Measurements from ENCODE around the gene IL26. TPM values are rescaled to one million over a fixed set of nuclear protein-coding genes. Genes with fewer than 3 reads are reported as not detected.
A peak's percentile ranks its signal among the peaks of the same experiment; 100 is the strongest.

Gene IL26
- total and polyA plus RNA-seq, 7 donors, result 0.22 to 0.36 TPM; not detected in 5

- intact Hi-C loops (cut with DNase I), result no loop called here
- TF ChIP-seq POLR2A (IDR thresholded peaks at IDR 0.05) (no peak), CTCF (IDR thresholded peaks at IDR 0.05) (no peak), EP300 (IDR thresholded peaks at IDR 0.05) (no peak)
- Histone ChIP-seq H3K36me3 (no peaks in the 10 kb centered on the region), H3K4me3 (no peak overlapping the region), H3K9me3 (no peaks in the 10 kb centered on the region), H3K27ac (no peak overlapping the region), H3K4me1 (peaks cover 0 to 42% (median 28%) of the 10 kb centered on the region in 4 donors), H3K27me3 (no peaks in the 10 kb centered on the region)
- 90 to 92% methylated on average over 2 of the region's 2 CpGs for whole genome bisulfite sequencing, 2 donors
- DNase-seq, result no peak
Measured at GRCh38 chr12:68235576-68235975, 10.0 kb upstream of the IL26 start.

- H3K9me3 ChIP-seq, result no peaks in the 10 kb centered on the region
Measured at GRCh38 chr12:68234140-68234539, 8.5 kb upstream of the IL26 start.

GRCh38 chr12:68233498-68233897 is 7.9 kb upstream of the IL26 start:
- no peak for TF ChIP-seq EP300 (IDR thresholded peaks at IDR 0.05)
- no peak for TF ChIP-seq POLR2AphosphoS5 (IDR thresholded peaks at IDR 0.05)
- no peak for TF ChIP-seq POLR2A (IDR thresholded peaks at IDR 0.05)
- DNase-seq, result no peak
- intact Hi-C loops (cut with DNase I), result no loop called here
- Histone ChIP-seq H3K27me3 (no peaks in the 10 kb centered on the region), H3K27ac (no peak overlapping the region), H3K36me3 (no peaks in the 10 kb centered on the region), H3K4me3 (no peak overlapping the region), H3K9me3 (no peaks in the 10 kb centered on the region), H3K4me1 (peaks cover 0 to 30% (median 19%) of the 10 kb centered on the region in 4 donors)
- WGBS, 2 donors, result 82% methylated on average over 5 of the region's 5 CpGs

More at GRCh38 chr12:68234140-68234539, 8.5 kb upstream of the IL26 start:
- Histone ChIP-seq H3K27me3 (no peaks in the 10 kb centered on the region), H3K36me3 (no peaks in the 10 kb centered on the region), H3K4me3 (no peak overlapping the region), H3K4me1 (peaks cover 0 to 30% (median 19%) of the 10 kb centered on the region in 4 donors), H3K27ac (no peak overlapping the region)
- TF ChIP-seq POLR2AphosphoS5 (IDR thresholded peaks at IDR 0.05) (no peak), EP300 (IDR thresholded peaks at IDR 0.05) (no peak), POLR2A (IDR thresholded peaks at IDR 0.05) (no peak), CTCF (IDR thresholded peaks at IDR 0.05) (no peak)
- 83 to 95% methylated on average over 2 of the region's 2 CpGs for WGBS, 2 donors
- intact Hi-C loops (cut with DNase I), result no loop called here
- no peak for DNase-seq

- intact Hi-C loops (cut with DNase I), result no loop called here
- no peaks in the 10 kb centered on the region for H3K36me3 ChIP-seq
- TF ChIP-seq CTCF (IDR thresholded peaks at IDR 0.05) (no peak), POLR2AphosphoS5 (IDR thresholded peaks at IDR 0.05) (no peak), EP300 (IDR thresholded peaks at IDR 0.05) (no peak), POLR2A (IDR thresholded peaks at IDR 0.05) (no peak)
- no peak for DNase-seq
- H3K9me3 ChIP-seq, result no peaks in the 10 kb centered on the region
- peak overlapping the region in 2 of 4 donors; percentile 35 to 40 for H3K27ac ChIP-seq
- peaks cover 0 to 22% (median 12%) of the 10 kb centered on the region in 4 donors for H3K4me1 ChIP-seq
- H3K4me3 ChIP-seq, result no peak overlapping the region
- 32 to 58% methylated on average over 3 of the region's 3 CpGs for WGBS, 2 donors
- H3K27me3 ChIP-seq, result no peaks in the 10 kb centered on the region
Measured at GRCh38 chr12:68231691-68232090, 6.1 kb upstream of the IL26 start.

- intact Hi-C loops (cut with DNase I), result no loop called here
- Histone ChIP-seq H3K4me1 (peaks cover 0 to 18% (median 9%) of the 10 kb centered on the region in 4 donors), H3K4me3 (no peak overlapping the region), H3K27me3 (no peaks in the 10 kb centered on the region), H3K36me3 (no peaks in the 10 kb centered on the region), H3K27ac (peak overlapping the region in 2 of 4 donors; percentile 35 to 40), H3K9me3 (no peaks in the 10 kb centered on the region)
- no peak for DNase-seq
- no peak for TF ChIP-seq POLR2AphosphoS5 (IDR thresholded peaks at IDR 0.05)
- no peak for TF ChIP-seq POLR2A (IDR thresholded peaks at IDR 0.05)
- TF ChIP-seq CTCF (IDR thresholded peaks at IDR 0.05), result no peak
- TF ChIP-seq EP300 (IDR thresholded peaks at IDR 0.05), result no peak
Measured at GRCh38 chr12:68231229-68231628, 5.6 kb upstream of the IL26 start.

All from sigmoid colon (tissue), 7 donors.